ENCODE measurements around the gene ERLEC1. TPM values are rescaled to one million over a fixed set of nuclear protein-coding genes. Genes with fewer than 3 reads are reported as not detected.
"Not testable (repeated sequence)": the region's sequence is repeated elsewhere in the genome, so short reads cannot be mapped to it uniquely, and the experiment has no call there.

ERLEC1 gene
- total RNA-seq, 1 donor from 2014 or later = 99.2 TPM

DNA sequence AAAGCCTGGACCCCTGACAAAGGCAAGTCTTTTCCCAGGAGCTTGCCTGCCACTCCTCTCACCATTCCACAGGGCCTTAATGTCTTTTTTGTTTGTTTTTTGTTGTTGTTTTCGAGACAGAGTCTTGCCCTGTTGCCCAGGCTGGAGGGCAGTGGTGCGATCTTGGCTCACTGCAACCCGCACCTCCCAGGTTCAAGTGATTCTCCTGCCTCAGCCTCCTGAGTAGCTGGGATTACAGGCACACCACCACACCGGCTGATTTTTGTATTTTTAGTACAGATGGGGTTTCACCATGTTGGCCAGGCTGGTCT is 43.1 kb downstream of the ERLEC1 start:
- not testable (repeated sequence) for DNase-seq

DNA sequence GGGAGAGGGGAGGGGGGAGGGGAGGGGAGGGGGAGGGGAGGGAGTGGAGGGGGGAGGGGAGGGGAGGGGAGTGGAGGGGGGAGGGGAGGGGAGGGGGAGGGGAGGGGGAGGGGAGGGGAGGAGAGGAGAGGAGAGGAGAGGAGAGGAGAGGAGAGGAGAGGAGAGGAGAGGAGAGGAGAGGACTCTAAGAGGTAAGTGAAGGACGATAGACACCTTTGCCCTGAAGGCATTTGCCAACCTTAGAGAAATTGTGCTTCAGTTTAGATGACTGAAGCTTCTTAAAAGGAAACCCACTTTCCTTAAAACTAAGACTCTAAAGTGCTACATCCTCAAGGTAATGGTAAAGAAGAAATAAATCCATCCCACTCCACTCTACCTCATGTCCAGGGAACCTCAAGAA is 53.7 kb downstream of the ERLEC1 start:
- DNase-seq = no peak

DNA sequence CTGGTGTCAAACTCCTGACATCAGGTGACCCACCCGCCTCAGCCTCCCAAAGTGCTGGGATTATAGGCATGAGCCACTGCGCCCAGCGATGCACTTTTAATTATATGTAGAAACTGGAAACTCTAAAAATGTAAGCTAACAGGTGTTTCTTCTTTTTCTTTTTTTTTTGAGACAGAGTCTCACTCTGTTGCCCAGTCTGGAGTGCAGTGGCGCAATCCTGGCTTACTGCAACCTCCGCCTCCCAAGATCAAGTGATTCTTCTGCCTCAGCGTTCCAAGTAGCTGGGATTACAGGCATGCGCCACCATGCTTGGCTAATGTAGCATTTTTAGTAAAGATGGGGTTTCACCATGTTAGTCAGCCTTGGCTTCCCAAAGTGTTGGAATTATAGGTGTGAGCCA is 54.8 kb downstream of the ERLEC1 start:
- not testable (repeated sequence) for DNase-seq

DNA sequence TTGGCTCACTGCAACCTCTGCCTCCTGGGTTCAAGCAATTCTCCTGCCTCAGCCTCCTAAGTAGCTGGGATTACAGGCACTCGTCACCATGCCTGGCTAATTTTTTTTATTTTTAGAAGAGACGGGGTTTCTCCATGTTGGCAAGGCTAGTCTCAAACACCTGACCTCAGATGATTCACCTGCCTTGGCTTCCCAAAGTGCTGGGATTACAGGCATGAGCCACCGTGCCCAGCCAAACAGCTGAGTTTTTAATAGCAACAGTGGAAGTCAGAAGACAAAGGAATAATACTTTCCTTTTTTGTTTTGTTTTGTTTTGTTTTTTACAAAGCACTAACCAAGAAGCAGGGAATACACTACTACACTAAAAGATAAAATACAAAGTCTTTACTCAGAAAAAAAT is 56.0 kb downstream of the ERLEC1 start:
- DNase-seq = no peak

DNA sequence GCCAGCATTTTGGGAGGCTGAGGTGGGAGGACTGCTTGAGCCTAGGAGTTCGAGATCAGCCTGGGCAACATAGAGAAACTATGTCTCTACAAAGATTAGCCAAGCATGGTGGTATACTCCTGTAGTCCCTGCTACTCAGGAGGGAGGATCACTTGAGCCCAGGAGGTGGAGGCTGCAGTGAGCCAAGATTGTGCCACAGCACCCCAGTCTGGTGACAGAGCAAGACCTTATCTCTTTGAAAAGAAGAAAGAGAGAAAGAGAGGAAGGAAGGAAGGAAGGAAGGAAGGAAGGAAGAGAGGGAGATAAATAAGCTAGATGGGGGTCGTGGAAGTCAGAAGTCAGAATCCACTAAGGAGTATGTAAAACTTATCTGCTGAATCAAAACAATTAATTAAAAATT is 56.8 kb downstream of the ERLEC1 start:
- no peak for DNase-seq

DNA sequence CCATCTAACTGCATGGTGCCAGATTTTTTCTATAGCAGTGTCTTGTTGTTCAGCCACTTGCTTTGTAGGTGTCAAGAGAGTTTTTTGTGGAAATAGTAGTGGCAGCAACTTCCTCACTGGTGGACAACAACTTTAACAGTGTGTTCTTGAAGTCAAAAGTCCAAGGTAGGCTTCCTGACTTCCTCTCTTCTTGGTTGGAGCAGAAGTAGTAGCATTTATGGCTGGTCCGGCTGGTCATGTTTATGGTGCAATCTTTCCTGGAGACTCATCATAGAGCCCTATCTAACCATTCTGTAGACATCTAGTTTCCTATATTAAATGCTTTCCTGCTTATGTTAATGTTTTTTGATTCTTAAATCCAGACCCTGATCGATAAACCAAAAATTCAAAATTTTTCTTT is 61.2 kb downstream of the ERLEC1 start:
- no peak for DNase-seq

DNA sequence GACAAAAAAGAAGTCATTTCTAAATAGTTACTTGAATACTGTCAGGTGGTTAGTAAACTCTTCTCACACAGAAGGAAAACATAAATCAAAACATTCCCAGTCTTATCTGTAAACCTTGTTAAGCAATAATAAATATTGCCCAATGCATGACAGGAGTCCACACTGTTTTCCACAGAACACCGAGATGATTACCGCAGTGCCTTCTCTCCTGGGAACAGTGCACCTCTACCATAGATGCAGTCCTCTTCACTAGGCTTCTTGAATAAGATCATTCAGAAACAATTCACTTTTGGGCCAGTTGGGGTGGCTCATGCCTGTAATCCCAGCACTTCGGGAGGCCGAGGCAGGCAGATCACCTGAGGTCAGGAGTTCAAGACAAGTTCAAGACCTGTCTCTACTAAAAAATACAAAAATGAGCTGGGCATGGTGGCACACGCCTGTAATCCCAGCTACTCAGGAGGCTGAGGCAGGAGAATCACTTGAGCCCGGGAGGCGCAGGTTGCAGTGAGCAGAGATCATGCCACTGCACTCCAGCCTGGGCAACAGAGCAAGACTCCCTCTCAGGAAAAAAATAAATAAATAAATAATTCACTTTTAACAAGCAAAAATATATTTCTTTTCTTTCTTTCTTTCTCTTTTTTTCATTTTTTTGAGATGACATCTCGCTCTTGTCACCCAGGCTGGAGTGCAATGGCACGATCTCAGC is 64.4 kb downstream of the ERLEC1 start:
- not testable (repeated sequence) for DNase-seq

DNA sequence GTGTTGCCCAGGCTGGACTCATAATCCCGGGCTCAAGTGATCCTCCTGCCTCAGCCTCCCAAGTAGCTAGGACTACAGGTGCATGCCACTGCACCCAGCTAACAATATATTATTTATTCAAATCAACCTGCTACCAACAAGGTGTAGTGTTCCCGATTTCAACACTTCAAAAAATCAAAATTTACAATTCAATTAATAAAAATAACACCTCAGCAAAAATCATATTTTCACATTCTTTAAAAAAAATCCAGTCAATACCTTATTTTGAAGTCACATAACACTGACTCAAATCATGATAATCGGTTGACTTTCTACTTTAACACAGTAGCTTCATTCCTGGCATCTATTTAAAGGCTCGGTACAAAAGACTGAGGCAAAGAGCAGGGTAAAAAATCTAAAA is 65.7 kb downstream of the ERLEC1 start:
- no peak for DNase-seq

DNA sequence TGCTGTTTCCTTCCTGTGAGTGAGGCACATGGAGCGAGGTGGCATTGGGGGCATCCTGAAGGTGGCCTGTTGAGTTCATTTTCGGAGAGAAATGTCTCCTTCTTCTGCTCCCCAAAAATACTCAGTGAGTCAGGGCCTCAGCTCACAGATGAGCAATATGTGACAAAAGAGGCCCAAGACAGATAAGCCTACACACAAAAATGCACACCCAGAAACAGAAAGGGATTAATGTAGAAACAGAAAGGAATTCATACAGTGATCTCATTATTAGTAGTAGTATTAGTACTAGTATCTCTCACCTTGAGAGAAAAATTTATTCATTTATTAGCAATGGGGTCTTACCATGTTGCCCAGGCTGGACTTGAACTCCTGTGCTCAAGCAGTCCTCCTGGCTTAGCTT is 67.8 kb downstream of the ERLEC1 start:
- DNase-seq = no peak

DNA sequence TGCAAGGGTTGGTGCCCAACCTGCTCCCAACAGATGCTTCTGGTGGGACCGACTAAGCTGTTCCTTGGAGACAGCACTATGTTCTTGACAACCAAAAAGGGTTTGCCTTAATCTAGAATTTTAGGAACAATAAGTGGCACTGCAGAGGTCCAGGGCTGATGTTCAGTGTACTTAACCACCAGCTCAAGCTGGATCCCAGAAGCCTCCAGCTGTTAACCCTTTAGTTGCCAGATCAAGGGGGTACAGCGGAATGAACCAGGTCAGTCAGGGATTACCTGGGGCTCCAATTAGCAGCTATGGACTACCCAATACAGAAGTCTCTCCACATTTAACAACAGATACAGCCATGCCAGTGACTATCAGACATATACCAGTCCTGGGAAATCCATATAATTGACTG is 69.4 kb downstream of the ERLEC1 start:
- DNase-seq = no peak

DNA sequence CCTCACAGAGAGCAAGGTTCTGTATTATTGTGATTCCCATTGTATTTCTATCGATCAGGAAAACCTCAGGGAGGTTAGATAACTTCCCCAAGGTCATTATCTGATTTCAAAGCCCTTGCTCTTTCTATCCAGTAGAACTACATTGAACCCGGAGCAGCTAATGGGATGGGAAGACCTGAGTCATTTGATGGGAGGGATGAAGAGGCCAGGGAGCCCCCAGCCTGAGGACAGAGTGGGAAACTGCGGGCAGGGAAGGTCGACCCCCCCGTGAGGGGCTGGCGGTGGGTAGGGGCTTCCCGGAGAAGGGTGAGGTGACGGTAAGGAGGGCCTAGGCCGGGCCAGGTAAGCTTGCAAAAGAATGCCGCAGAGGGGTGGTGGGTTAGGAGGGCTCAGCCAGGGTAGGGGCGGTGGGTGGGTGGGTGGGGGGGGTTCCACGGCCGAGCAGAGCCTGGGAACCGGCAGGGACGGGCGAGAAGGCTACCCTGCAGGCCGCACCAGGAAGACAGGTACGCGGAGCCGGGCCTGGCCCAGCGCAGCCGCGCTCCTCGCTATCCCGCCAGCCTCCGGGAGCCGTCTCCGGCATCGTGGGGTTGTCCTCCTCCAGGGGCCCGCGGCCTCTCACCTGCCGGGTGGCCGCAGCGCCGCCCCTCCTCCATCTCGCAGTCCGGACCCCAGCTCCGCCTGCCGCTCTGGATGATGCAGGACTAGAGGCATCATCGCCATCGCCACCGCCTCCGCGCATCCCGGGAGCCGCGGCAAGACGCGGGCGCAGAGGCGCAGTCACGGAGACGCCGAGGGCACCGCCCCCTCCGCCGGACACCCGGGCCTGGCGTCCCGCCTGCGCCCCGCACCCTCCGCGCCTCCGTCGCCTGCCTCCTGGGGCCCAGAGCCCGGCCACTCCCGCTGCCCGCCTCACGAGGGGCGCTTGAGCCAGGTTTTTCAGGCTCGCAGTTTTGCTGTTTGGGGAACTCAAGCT is 72.7 kb downstream of the ERLEC1 start, which contains the start of gene GPR75:
Gene GPR75, minus strand, starts transcription at position 762 of the 976 bp plus-strand sequence. CDS start 5,211 bp downstream, outside the sequence.
- peak; percentile 30 for DNase-seq

DNA sequence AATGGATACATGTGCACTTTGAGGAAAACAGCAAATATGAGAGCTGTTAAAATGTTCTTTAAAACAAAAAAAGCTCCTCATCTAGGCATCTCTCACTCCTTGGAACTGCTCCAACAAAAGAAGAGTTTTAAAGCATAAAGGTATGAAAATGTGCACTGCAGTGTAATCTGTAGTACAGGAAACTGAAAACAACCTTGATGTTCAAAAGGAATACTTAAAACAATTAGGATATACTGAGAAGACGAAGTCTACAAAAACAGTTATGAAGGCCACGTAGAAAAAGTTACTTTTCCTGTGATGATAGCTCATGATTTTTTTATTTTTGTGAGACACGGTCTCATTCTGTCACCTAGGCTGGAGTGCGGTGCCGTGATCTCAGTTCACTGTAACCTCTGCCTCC is 75.0 kb downstream of the ERLEC1 start:
- no peak for DNase-seq

DNA sequence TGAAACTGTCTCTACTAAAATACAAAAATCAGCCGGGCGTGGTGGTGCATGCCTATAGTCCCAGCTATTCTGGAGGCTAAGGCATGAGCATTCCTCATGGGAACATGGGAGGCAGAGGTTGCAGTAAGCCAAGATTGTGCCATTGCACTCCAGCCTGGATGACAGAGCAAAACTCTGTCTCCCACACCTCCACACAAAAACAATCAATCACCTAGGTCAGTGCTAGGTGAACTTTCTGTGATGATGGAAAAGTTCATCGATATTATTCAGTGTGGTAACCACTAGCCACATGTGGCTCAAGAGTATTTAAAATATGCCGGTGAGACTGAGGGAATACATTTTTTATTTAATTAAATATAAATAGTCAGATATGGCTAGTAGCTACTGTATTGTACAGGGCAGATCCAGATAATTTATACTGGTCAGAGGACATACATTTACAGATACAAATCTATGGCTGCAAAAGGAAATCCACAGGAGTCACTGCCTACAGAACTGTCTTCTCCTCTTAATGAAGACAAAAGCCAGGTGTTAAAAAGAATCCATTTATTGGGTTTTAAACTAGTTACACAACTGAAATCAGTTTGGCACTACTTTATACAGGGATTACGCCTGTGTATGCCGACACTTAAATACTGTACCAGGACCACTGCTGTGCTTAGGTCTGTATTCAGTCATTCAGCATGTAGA is 76.8 kb downstream of the ERLEC1 start:
- no peak for DNase-seq

DNA sequence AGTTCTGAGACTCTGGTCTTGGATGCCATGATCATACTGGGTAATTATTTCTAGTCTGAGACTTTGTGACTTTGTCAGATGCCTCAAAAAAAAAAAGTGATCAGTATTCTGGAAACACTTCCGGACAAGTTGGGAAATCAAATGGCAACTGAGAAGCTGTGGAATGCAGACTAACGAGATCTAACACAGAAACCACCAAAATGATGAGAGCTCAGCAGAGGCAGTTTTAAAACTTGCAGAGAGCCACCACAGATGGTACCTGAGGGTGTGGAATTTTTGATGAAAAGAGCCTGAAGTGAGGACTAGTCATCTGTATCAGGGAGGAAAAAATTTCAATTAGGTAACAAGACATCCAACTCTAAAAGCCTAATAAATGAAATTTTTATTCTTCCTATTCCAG is 78.4 kb downstream of the ERLEC1 start:
- DNase-seq = no peak

DNA sequence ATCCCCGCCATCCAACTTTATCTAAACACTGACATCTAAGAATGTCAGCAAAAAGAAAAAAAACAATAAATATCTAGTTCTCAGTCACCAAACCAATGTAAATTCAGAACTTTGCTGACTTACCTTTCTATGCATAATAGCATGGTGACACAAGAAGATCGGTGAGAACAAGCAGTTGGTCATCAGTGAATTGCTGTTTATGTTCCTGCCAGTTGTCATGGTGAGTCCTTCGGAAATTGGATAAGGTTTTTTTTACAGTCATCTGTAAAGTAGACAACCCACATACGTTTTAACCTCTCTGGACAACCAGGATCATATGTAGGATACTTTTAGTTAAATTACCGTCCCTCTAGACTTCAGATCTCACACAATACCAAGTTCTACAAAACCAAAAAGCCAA is 79.1 kb downstream of the ERLEC1 start:
- no peak for DNase-seq

DNA sequence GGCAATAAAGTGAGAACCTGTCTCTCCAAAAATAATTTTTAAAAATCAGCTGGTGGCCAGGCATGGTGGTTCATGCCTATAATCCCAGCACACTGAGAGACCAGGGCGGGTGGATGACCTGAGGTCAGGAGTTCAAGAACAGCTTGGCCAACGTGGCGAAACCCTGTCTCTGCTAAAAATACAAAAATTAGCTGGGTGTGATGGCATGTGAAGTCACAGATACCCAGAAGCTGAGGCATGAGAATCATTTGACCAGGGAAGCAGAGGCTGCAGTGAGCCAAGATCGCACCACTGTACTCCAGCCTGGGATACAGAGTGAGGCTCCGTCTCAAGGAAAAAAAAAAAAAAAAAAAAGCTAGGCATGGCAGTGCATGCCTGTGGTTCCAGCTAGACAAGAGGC is 80.3 kb downstream of the ERLEC1 start:
- DNase-seq = no peak

DNA sequence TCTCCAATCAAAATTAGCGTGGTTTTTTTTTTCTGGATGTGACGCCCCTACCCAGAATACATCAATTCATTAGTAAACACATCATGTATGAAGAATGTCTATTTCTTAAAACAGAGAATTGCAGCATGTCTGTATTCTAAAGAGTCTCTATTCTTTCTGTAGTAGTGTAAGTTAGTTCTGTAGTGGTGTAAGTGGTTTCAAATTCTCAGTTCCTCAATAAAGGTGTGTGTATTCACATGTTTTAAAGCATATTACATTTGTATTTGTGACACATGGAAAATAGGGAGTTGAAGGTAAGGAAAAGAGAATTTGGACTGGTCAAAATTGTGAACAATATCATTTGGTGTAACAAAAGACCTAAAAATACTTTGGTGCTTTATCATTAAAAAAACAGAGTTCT is 80.9 kb downstream of the ERLEC1 start:
- no peak for DNase-seq

Small RNA genes within 50 kb of the gene (small RNA-seq; reads per million reads assigned to genes)
- not detected for gene MIR3682 (ENCODE audit: low replicate concordance)

Other genes starting within 250 kb of the ERLEC1 start
- gene CHAC2, start 19.2 kb upstream of the ERLEC1 start, total RNA-seq = 1.1 TPM
- 26.1 TPM for gene ASB3, start 91 bp upstream of the ERLEC1 start, total RNA-seq
- gene GPR75, start 72.9 kb downstream of the ERLEC1 start, total RNA-seq = 0.92 TPM
- gene PSME4, start 183.9 kb downstream of the ERLEC1 start, total RNA-seq = 52.1 TPM